GM21526 (cell line): ENCODE data around the gene BCR.

Experiments
- ATAC-seq: cut with Tn5 transposase; IDR thresholded peaks from one replicate; pipeline ENCODE4 v1.9.1; 2021; ENCODE audit warnings: moderate library complexity; ENCODE audit not compliant: unreplicated experiment, low FRiP score

BCR gene

GRCh38 chr22:23175817-23176644 lies 4.3 kb upstream of the BCR start:
- no peak for ATAC-seq

GRCh38 chr22:23176645-23177027 lies 3.7 kb upstream of the BCR start:
- ATAC-seq: no peak

GRCh38 chr22:23177197-23177596 lies 3.1 kb upstream of the BCR start:
- no peak for ATAC-seq

- ATAC-seq: no peak
These were observed 1.6 kb upstream of the BCR start for GRCh38 chr22:23178512-23179254.

GRCh38 chr22:23179381-23180299 lies 669 bp upstream of the BCR start:
- no peak for ATAC-seq

GRCh38 chr22:23180893-23181720 lies 798 bp downstream of the BCR start:
- no peak for ATAC-seq

- ATAC-seq: no peak
These were observed 1.5 kb downstream of the BCR start for GRCh38 chr22:23181721-23182308.

- no peak for ATAC-seq
These were observed 2.2 kb downstream of the BCR start for GRCh38 chr22:23182309-23183060.

GRCh38 chr22:23183061-23183698 lies 2.9 kb downstream of the BCR start:
- ATAC-seq: no peak

- no peak for ATAC-seq
These were observed 3.9 kb downstream of the BCR start for GRCh38 chr22:23184100-23184763.

- ATAC-seq: no peak
These were observed 4.4 kb downstream of the BCR start for GRCh38 chr22:23184764-23185113.

- no peak for ATAC-seq
These were observed 6.9 kb downstream of the BCR start for GRCh38 chr22:23187211-23187610.

- ATAC-seq: no peak
These were observed 7.8 kb downstream of the BCR start for GRCh38 chr22:23187871-23188700.

- ATAC-seq: no peak
These were observed 10.2 kb downstream of the BCR start for GRCh38 chr22:23190526-23190925.

GRCh38 chr22:23192133-23192532 lies 11.8 kb downstream of the BCR start:
- ATAC-seq: no peak

GRCh38 chr22:23192558-23192957 lies 12.2 kb downstream of the BCR start:
- no peak for ATAC-seq

- no peak for ATAC-seq
These were observed 13.0 kb downstream of the BCR start for GRCh38 chr22:23193196-23193827.
